ENCODE measurements around the gene WDR91. TPM values are rescaled to one million over a fixed set of nuclear protein-coding genes. Genes with fewer than 3 reads are reported as not detected.
A peak's percentile ranks its signal among the peaks of the same experiment; 100 is the strongest.

The WDR91 gene
- total RNA-seq, 1 donor from 2014 or later = 27.1 TPM

DNA sequence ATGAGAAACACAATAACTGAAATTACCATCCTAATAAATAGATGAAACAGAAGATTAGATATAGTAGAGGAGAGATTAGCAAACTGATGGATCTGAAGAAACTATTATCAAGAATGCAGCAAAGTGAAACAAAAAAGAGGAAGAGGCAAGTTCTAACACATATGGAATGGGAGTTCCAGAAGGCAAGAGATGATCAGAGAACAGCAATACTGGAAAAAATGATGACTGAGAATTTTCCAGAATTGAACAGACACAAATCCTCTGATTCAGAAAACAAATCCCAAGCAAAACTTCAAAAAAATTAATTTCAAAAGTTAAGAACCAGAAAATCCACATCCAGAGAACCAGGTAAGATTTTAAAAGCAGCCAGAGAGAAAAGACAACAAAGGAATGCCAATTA, 20.6 kb downstream of the WDR91 start:
- DNase-seq (no peak), ATAC-seq (no peak)
- Histone ChIP-seq H3K36me3 (peaks cover 100% of the 10 kb centered on the region), H3K9me3 (no peaks in the 10 kb centered on the region), H3K4me3 (no peak overlapping the region), H3K27me3 (ENCODE audit: low read depth) (no peaks in the 10 kb centered on the region), H3K27ac (no peak overlapping the region), H3K4me1 (no peaks in the 10 kb centered on the region)
- TF ChIP-seq, protein P1, sequence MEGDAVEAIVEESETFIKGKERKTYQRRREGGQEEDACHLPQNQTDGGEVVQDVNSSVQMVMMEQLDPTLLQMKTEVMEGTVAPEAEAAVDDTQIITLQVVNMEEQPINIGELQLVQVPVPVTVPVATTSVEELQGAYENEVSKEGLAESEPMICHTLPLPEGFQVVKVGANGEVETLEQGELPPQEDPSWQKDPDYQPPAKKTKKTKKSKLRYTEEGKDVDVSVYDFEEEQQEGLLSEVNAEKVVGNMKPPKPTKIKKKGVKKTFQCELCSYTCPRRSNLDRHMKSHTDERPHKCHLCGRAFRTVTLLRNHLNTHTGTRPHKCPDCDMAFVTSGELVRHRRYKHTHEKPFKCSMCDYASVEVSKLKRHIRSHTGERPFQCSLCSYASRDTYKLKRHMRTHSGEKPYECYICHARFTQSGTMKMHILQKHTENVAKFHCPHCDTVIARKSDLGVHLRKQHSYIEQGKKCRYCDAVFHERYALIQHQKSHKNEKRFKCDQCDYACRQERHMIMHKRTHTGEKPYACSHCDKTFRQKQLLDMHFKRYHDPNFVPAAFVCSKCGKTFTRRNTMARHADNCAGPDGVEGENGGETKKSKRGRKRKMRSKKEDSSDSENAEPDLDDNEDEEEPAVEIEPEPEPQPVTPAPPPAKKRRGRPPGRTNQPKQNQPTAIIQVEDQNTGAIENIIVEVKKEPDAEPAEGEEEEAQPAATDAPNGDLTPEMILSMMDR (IDR thresholded peaks at IDR 0.05) = no peak
- intact Hi-C loops (cut with DNase I) = no loop called here

GRCh38 chr7:135189961-135190360, 21.4 kb downstream of the WDR91 start:
- DNase-seq (no peak), ATAC-seq (no peak)
- no peak overlapping the region for H3K27ac ChIP-seq
- intact Hi-C loops (cut with DNase I) = no loop called here
- no peak overlapping the region for H3K4me3 ChIP-seq
- TF ChIP-seq, protein P1 (IDR thresholded peaks at IDR 0.05) = no peak
- no peaks in the 10 kb centered on the region for H3K27me3 ChIP-seq (ENCODE audit: low read depth)
- H3K4me1 ChIP-seq = no peaks in the 10 kb centered on the region
- peaks cover 100% of the 10 kb centered on the region for H3K36me3 ChIP-seq
- H3K9me3 ChIP-seq = no peaks in the 10 kb centered on the region

GRCh38 chr7:135189221-135189662, 22.1 kb downstream of the WDR91 start:
- intact Hi-C loops (cut with DNase I) = no loop called here
- TF ChIP-seq, protein P1 (IDR thresholded peaks at IDR 0.05) = no peak
- peaks cover 100% of the 10 kb centered on the region for H3K36me3 ChIP-seq
- H3K4me3 ChIP-seq = no peak overlapping the region
- no peaks in the 10 kb centered on the region for H3K9me3 ChIP-seq
- H3K27ac ChIP-seq = no peak overlapping the region
- no peaks in the 10 kb centered on the region for H3K27me3 ChIP-seq (ENCODE audit: low read depth)
- no peaks in the 10 kb centered on the region for H3K4me1 ChIP-seq
- ATAC-seq = peak in 1 of 2 donors; percentile 56
- no peak for DNase-seq

DNA sequence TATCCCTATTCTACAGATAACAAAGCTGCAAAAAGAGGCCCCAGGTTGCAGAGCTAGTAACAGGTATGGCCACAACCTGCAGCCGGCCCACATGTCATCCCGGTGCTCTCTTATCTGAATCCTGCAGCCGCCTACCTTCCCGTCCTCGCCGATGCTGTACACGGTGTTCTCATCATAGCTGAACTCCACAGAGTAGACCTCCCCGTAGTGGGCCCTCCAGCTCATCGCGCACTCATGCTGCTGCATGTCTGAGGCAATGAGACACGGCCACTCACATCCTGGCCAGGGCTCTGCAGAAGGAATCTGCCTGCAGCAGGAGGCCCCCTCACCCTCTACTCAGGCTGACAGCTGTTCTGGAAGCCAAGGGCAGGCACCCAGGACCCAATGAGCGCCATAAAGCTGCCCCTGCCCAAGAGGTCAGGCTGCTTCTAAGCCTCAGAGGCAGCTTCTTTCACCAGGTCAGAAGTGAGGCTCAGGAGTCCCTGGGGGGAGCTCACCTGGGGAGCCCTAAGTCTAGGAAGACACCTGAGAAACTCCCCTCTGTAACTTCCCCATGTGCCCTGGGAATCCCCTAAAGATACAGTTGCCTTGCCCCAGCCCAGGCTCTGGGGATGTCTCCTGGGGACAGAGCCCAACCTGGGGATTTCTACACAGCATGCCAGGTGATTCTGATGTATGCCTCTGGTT, 22.9 kb downstream of the WDR91 start:
- peaks cover 100% of the 10 kb centered on the region for H3K36me3 ChIP-seq
- ATAC-seq (no peak), DNase-seq (no peak)
- no peaks in the 10 kb centered on the region for H3K27me3 ChIP-seq (ENCODE audit: low read depth)
- no peak overlapping the region for H3K27ac ChIP-seq
- no peaks in the 10 kb centered on the region for H3K9me3 ChIP-seq
- intact Hi-C loops (cut with DNase I) = no loop called here
- TF ChIP-seq, protein P1 (IDR thresholded peaks at IDR 0.05) = no peak
- H3K4me1 ChIP-seq = no peaks in the 10 kb centered on the region
- H3K4me3 ChIP-seq = no peak overlapping the region

GRCh38 chr7:135186841-135187253, 24.5 kb downstream of the WDR91 start:
- no peak overlapping the region for H3K27ac ChIP-seq
- intact Hi-C loops (cut with DNase I) = no loop called here
- no peaks in the 10 kb centered on the region for H3K27me3 ChIP-seq (ENCODE audit: low read depth)
- ATAC-seq (no peak), DNase-seq (no peak)
- no peaks in the 10 kb centered on the region for H3K4me1 ChIP-seq
- no peak overlapping the region for H3K4me3 ChIP-seq
- peaks cover 96% of the 10 kb centered on the region for H3K36me3 ChIP-seq
- peaks cover 7% of the 10 kb centered on the region for H3K9me3 ChIP-seq
- TF ChIP-seq, protein P1 (IDR thresholded peaks at IDR 0.05) = no peak
